CD14-positive monocyte (primary cell): ENCODE data around the gene TBCCD1. TPM values are rescaled to one million over a fixed set of nuclear protein-coding genes. Genes with fewer than 3 reads are reported as not detected.

Source experiments
- DNase-seq, 3 donors: peaks; one replicate each; pipeline ENCODE4 v3.0.0-alpha.2; 2011 to 2022
- H2AFZ ChIP-seq: 2 replicates; pipeline ENCODE4 v1.6.0; 2012; ENCODE audit warnings: mild to moderate bottlenecking, low read depth, low read length, inconsistent platforms; ENCODE audit not compliant: insufficient read depth, poor library complexity, severe bottlenecking
- H3K27ac ChIP-seq, 2 donors: 1 replicate in 1 of 2; 2 replicates in 1 of 2; pipeline ENCODE4 v1.5.1; 2012 to 2013; ENCODE audit warnings: low read length in 2 of 2, control low read depth in 1 of 2, inconsistent platforms in 1 of 2, low read depth in 1 of 2, mild to moderate bottlenecking in 1 of 2
- H3K27me3 ChIP-seq, 2 donors: one replicate each; pipeline versions ENCODE4 v1.6.0 to v1.6.1; 2011 to 2013; ENCODE audit warnings: low read length in 2 of 2; ENCODE audit not compliant: control insufficient read depth in 2 of 2, insufficient read depth in 2 of 2
- H3K36me3 ChIP-seq, 2 donors: replicated peaks in 1 of 2; 1 replicate in 1 of 2; 2 replicates in 1 of 2; pipeline versions ENCODE4 v1.5.1 to v1.6.1; 2012 to 2013; ENCODE audit warnings: low read length in 2 of 2, control low read depth in 1 of 2, inconsistent platforms in 1 of 2, mild to moderate bottlenecking in 1 of 2; ENCODE audit not compliant: insufficient read depth in 2 of 2, control insufficient read depth in 1 of 2
- H3K4me1 ChIP-seq, 2 donors: 1 replicate in 1 of 2; 2 replicates in 1 of 2; pipeline versions ENCODE4 v1.5.1 to v1.6.1; 2012 to 2013; ENCODE audit warnings: low read length in 2 of 2, control low read depth in 1 of 2, inconsistent platforms in 1 of 2, mild to moderate bottlenecking in 1 of 2, moderate library complexity in 1 of 2; ENCODE audit not compliant: insufficient read depth in 2 of 2, control insufficient read depth in 1 of 2
- H3K4me2 ChIP-seq: replicated peaks from 2 replicates; pipeline ENCODE3; 2012; ENCODE audit warnings: low read length, moderate library complexity, mild to moderate bottlenecking; ENCODE audit not compliant: poor library complexity, severe bottlenecking; ENCODE audit errors: extremely low read depth
- H3K4me3 ChIP-seq, 3 experiments: fragments of 200-600 bp in 1 of 3; sonication (generic) in 1 of 3; replicated peaks in 1 of 3; 1 replicate in 2 of 3; 2 replicates in 1 of 3; pipeline ENCODE4 v1.5.1; 2011 to 2013; ENCODE audit warnings: low read length in 3 of 3, mild to moderate bottlenecking in 3 of 3, control low read depth in 2 of 3, low read depth in 2 of 3, inconsistent platforms in 1 of 3, moderate library complexity in 1 of 3
- H3K79me2 ChIP-seq: 2 replicates; pipeline ENCODE4 v1.6.0; 2012; ENCODE audit warnings: mild to moderate bottlenecking, control low read depth, inconsistent platforms, low read length, moderate library complexity; ENCODE audit not compliant: insufficient read depth
- H3K9ac ChIP-seq: 2 replicates; pipeline ENCODE4 v1.6.0; 2017; ENCODE audit warnings: low read length, mild to moderate bottlenecking; ENCODE audit not compliant: insufficient read depth, poor library complexity, severe bottlenecking
- H3K9me3 ChIP-seq, 2 donors: replicated peaks in 1 of 2; 1 replicate in 1 of 2; 2 replicates in 1 of 2; pipeline versions ENCODE4 v1.5.1 to v1.6.1; 2012 to 2013; ENCODE audit warnings: low read length in 2 of 2, control low read depth in 1 of 2; ENCODE audit not compliant: control insufficient read depth in 1 of 2, insufficient read depth in 1 of 2
- H4K20me1 ChIP-seq: 2 replicates; pipeline ENCODE4 v1.6.0; 2012; ENCODE audit warnings: mild to moderate bottlenecking, low read length, control low read depth, moderate library complexity; ENCODE audit not compliant: insufficient read depth
- H3K27ac Mint-ChIP-seq, 7 donors: one replicate each; pipeline ENCODE4 v1.8.0; 2020; ENCODE audit warnings: mild to moderate bottlenecking in 7 of 7, mixed read lengths in 7 of 7, moderate library complexity in 6 of 7, inconsistent platforms in 2 of 7
- H3K27me3 Mint-ChIP-seq, 3 donors: one replicate each; pipeline ENCODE4 v1.8.0; 2021 to 2022; ENCODE audit warnings: low read depth in 3 of 3, mild to moderate bottlenecking in 3 of 3, mixed read lengths in 3 of 3, moderate library complexity in 3 of 3, inconsistent platforms in 1 of 3
- H3K36me3 Mint-ChIP-seq, 2 donors: one replicate each; pipeline ENCODE4 v1.8.0; 2020; ENCODE audit warnings: mixed read lengths in 2 of 2, inconsistent platforms in 1 of 2, mild to moderate bottlenecking in 1 of 2
- H3K4me1 Mint-ChIP-seq: one replicate; pipeline ENCODE4 v1.8.0; 2020; ENCODE audit warnings: mild to moderate bottlenecking, mixed read lengths
- H3K4me3 Mint-ChIP-seq, 2 donors: one replicate each; pipeline ENCODE4 v1.8.0; 2020; ENCODE audit warnings: mild to moderate bottlenecking in 2 of 2, mixed read lengths in 2 of 2, moderate library complexity in 1 of 2
- H3K9me3 Mint-ChIP-seq, 7 donors: one replicate each; pipeline ENCODE4 v1.8.0; 2020 to 2022; ENCODE audit warnings: mixed read lengths in 7 of 7, mild to moderate bottlenecking in 6 of 7, moderate library complexity in 6 of 7, inconsistent platforms in 2 of 7
- WGBS: methylation state at CpG from one replicate; pipeline ENCODE4 v1.1.5; 2013; ENCODE audit warnings: missing lambda C conversion rate; ENCODE audit not compliant: insufficient coverage; 5-methylcytosine and 5-hydroxymethylcytosine counted together
- intact Hi-C, 2 donors: fragments of 100-400 bp; cut with micrococcal nuclease; formaldehyde crosslinking; loops; one replicate each; pipeline versions ENCODE4 v1.15.0 to v1.15.1; 2023
- polyA plus RNA-seq, 3 donors: library from polyadenylated mRNA; depleted of rRNA in 1 of 3; unstranded in 2 of 3; stranded (reverse) in 1 of 3; fragments of 300-500 nt in 2 of 3; fragments of >200 nt in 1 of 3; fragmentation: Illumina TruSeq in 2 of 3; gene quantifications; 1 replicate in 2 of 3; 2 replicates in 1 of 3; pipeline ENCODE4 v1.2.3, GENCODE V29; 2012 to 2021
- TF ChIP-seq, protein P1 (sequence below): fragments of 200-600 bp; IDR thresholded peaks from one replicate; pipeline ENCODE4 v1.8.0; 2022; ENCODE audit warnings: antibody characterized with exemption, mild to moderate bottlenecking

The TBCCD1 gene
- polyA plus RNA-seq, 3 donors = 9.2 to 9.6 (median 9.6) TPM

DNA sequence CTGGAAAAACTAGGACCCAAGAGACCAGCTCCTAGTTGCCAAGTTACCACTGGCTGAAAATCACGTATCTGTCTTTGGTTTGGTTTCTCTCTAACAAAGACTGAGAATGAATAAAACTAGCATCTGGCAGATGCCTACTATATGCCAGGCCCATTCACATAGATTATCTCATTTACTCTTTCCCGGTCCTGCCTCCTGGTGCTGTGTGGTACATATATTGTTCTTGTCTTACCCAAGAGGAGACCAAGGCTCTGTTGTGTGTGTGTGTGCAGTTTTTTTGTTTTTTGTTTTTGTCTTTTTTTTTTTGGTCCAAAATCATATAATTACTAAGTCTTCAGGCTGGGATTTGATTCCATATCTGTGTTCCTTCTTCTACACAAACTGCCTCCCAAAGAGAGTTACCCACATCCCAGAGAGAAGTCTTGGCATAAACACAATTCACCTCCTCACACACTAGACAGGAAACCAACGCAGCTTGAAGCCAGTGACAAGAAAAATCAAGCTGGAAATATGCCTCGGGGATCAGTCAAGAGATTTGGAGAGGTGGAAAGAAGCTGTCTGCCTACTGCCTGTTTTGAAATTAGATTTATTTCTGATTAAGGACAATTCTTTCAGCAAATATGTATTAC lies 46.6 kb upstream of the TBCCD1 start:
- peak overlapping the region in 1 of 2 donors; percentile 51 for H3K4me3 Mint-ChIP-seq
- H3K9me3 ChIP-seq = no peaks in the 10 kb centered on the region
- no peak overlapping the region for H3K27ac Mint-ChIP-seq

DNA sequence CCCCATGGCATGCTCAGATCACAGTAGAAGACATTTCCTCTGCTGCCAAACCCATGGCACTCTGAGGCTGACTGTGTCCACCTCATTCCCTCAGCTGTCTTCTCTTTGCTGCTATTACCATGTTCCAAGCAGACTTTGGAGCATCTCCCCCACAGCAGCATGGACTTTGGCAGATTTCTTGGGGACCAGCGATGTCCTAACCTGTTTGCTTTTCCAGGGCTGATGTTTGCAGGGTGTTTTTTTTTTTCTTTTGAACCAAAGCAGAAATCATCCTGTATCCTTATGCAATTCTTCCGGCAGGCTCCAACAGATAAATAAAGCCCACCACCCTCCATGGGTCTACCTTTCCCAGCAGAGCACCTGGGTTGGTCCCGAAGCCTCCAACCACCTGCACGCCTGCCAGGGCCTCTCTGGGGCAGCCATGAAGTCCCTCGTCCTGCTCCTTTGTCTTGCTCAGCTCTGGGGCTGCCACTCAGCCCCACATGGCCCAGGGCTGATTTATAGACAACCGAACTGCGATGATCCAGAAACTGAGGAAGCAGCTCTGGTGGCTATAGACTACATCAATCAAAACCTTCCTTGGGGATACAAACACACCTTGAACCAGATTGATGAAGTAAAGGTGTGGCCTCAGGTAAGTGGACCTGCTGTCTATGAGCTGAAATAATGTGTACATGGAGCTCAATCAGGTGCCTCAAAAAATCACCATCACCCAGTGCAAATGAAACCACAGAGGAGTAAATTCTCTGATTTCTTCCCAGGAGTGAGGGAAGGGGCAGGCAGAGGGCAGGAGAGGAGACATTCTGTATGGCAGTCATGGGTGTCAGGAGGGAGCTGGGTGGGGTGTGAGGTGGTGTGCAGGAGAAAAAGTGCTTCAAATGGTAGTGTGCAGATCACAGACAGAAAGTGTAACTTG lies 45.8 kb upstream of the TBCCD1 start, which contains the start of gene AHSG:
AHSG (plus strand) TSS at position 340 of the 916 bp plus-strand sequence; CDS start at position 422, 82 bp downstream.
- H3K9me3 Mint-ChIP-seq = peaks cover 0 to 2% (median 0%) of the 10 kb centered on the region in 7 donors
- Histone ChIP-seq H3K27ac (no peak within 1 kb of the TSS), H3K4me3 (no peak within 1 kb of the TSS), H3K36me3 (no peaks in the 10 kb centered on the region), H3K4me2 (no peak within 1 kb of the TSS), H4K20me1 (no peaks in the 10 kb centered on the region), H2AFZ (peak within 1 kb of the TSS; percentile 12), H3K9me3 (no peaks in the 10 kb centered on the region), H3K27me3 (peaks cover 12 to 32% of the 10 kb centered on the region in 2 donors), H3K9ac (no peak within 1 kb of the TSS), H3K79me2 (no peaks in the 10 kb centered on the region), H3K4me1 (peaks cover 6 to 10% of the 10 kb centered on the region in 2 donors)
- H3K27me3 Mint-ChIP-seq = peaks cover 24 to 37% (median 32%) of the 10 kb centered on the region in 3 donors
- no peaks in the 10 kb centered on the region for H3K36me3 Mint-ChIP-seq
- TF ChIP-seq, protein P1, sequence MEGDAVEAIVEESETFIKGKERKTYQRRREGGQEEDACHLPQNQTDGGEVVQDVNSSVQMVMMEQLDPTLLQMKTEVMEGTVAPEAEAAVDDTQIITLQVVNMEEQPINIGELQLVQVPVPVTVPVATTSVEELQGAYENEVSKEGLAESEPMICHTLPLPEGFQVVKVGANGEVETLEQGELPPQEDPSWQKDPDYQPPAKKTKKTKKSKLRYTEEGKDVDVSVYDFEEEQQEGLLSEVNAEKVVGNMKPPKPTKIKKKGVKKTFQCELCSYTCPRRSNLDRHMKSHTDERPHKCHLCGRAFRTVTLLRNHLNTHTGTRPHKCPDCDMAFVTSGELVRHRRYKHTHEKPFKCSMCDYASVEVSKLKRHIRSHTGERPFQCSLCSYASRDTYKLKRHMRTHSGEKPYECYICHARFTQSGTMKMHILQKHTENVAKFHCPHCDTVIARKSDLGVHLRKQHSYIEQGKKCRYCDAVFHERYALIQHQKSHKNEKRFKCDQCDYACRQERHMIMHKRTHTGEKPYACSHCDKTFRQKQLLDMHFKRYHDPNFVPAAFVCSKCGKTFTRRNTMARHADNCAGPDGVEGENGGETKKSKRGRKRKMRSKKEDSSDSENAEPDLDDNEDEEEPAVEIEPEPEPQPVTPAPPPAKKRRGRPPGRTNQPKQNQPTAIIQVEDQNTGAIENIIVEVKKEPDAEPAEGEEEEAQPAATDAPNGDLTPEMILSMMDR = no peak
- WGBS = 90% methylated on average over 4 of the region's 7 CpGs
- DNase-seq = no peak
- intact Hi-C loops = loop anchor here in 1 of 2 donors (10.0 kb wide), 1 partner anchor 628 kb away; no protein-coding TSS in a partner anchor
- H3K4me3 Mint-ChIP-seq = peak within 1 kb of the TSS in 1 of 2 donors; percentile 51
- no peak within 1 kb of the TSS for H3K27ac Mint-ChIP-seq
- peaks cover 18% of the 10 kb centered on the region for H3K4me1 Mint-ChIP-seq

More for the DNA sequence above, 46.6 kb upstream of the TBCCD1 start:
- DNase-seq = no peak
- peaks cover 18% of the 10 kb centered on the region for H3K4me1 Mint-ChIP-seq
- TF ChIP-seq, protein P1 = no peak
- Histone ChIP-seq H3K9ac (no peak overlapping the region), H3K4me3 (no peak overlapping the region), H3K4me1 (peaks cover 6 to 10% of the 10 kb centered on the region in 2 donors), H3K79me2 (no peaks in the 10 kb centered on the region), H2AFZ (peak overlapping the region; percentile 12), H3K27ac (no peak overlapping the region), H4K20me1 (no peaks in the 10 kb centered on the region), H3K4me2 (no peak overlapping the region), H3K27me3 (peaks cover 13 to 34% of the 10 kb centered on the region in 2 donors), H3K36me3 (no peaks in the 10 kb centered on the region)
- H3K9me3 Mint-ChIP-seq = peaks cover 0 to 2% (median 0%) of the 10 kb centered on the region in 7 donors
- intact Hi-C loops = loop anchor here in 1 of 2 donors (2.0 to 10.0 kb wide), 2 partner anchors 207 to 629 kb away; no protein-coding TSS in a partner anchor
- WGBS = 67% methylated on average over 1 of the region's 4 CpGs
- H3K27me3 Mint-ChIP-seq = peaks cover 26 to 39% (median 35%) of the 10 kb centered on the region in 3 donors
- H3K36me3 Mint-ChIP-seq = no peaks in the 10 kb centered on the region
